Measurements from ENCODE around the gene KLHL6.

DNA sequence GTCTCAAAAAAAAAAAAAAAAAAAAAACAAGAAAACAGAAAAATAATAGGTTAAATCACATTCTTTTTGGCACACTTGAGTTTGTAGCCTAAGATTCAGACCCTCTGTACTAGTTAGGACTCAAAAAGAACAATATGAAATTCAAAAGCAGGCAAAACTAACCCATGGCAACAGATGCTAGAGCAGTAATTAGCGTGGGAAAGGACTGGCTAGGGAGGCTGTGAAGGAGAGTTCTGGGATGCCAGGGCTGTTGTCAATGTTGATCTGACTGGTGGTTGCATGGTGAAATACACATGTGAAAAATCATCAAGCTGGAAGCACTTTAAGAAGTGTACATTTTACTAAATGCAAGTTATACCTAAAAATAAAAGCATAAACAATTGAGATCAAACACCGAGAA is 35.6 kb downstream of the KLHL6 start:
- TF ChIP-seq, protein P1, sequence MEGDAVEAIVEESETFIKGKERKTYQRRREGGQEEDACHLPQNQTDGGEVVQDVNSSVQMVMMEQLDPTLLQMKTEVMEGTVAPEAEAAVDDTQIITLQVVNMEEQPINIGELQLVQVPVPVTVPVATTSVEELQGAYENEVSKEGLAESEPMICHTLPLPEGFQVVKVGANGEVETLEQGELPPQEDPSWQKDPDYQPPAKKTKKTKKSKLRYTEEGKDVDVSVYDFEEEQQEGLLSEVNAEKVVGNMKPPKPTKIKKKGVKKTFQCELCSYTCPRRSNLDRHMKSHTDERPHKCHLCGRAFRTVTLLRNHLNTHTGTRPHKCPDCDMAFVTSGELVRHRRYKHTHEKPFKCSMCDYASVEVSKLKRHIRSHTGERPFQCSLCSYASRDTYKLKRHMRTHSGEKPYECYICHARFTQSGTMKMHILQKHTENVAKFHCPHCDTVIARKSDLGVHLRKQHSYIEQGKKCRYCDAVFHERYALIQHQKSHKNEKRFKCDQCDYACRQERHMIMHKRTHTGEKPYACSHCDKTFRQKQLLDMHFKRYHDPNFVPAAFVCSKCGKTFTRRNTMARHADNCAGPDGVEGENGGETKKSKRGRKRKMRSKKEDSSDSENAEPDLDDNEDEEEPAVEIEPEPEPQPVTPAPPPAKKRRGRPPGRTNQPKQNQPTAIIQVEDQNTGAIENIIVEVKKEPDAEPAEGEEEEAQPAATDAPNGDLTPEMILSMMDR (IDR thresholded peaks at IDR 0.05), result no peak
- TF ChIP-seq EP300 (IDR thresholded peaks at IDR 0.05), result no peak
- no peak for TF ChIP-seq POLR2A (IDR thresholded peaks at IDR 0.05)

Data from tibial nerve (tissue), 4 donors.